GM21825 (cell line): ENCODE results near the gene FLAD1.

Source experiments
- ATAC-seq: cut with Tn5 transposase; IDR thresholded peaks from one replicate; pipeline ENCODE4 v1.9.1; 2021; ENCODE audit warnings: mild to moderate bottlenecking, moderate library complexity; ENCODE audit not compliant: unreplicated experiment

Gene FLAD1

GRCh38 chr1:155014709-155015508 is 31.8 kb downstream of the FLAD1 start:
- no peak for ATAC-seq

GRCh38 chr1:155015527-155016230 is 32.5 kb downstream of the FLAD1 start:
- ATAC-seq = no peak

GRCh38 chr1:155016231-155016831 is 33.2 kb downstream of the FLAD1 start:
- no peak for ATAC-seq

- peak; percentile 56 for ATAC-seq
Measured at GRCh38 chr1:155017041-155017945, 34.1 kb downstream of the FLAD1 start.

GRCh38 chr1:155017946-155018316 is 34.8 kb downstream of the FLAD1 start:
- ATAC-seq = no peak

GRCh38 chr1:155018617-155019348 is 35.6 kb downstream of the FLAD1 start:
- ATAC-seq = no peak

- no peak for ATAC-seq
Measured at GRCh38 chr1:155019377-155020245, 36.5 kb downstream of the FLAD1 start.

- ATAC-seq = no peak
Measured at GRCh38 chr1:155022136-155022926, 39.2 kb downstream of the FLAD1 start.

GRCh38 chr1:155022927-155023236 is 39.7 kb downstream of the FLAD1 start:
- no peak for ATAC-seq

GRCh38 chr1:155023627-155024026 is 40.5 kb downstream of the FLAD1 start:
- ATAC-seq = no peak

GRCh38 chr1:155024315-155024714 is 41.2 kb downstream of the FLAD1 start:
- ATAC-seq = no peak

GRCh38 chr1:155026154-155026553 is 43.0 kb downstream of the FLAD1 start:
- ATAC-seq = no peak

GRCh38 chr1:155026588-155026987 is 43.4 kb downstream of the FLAD1 start:
- ATAC-seq = no peak

- no peak for ATAC-seq
Measured at GRCh38 chr1:155029513-155030242, 46.5 kb downstream of the FLAD1 start.

GRCh38 chr1:155030243-155030795 is 47.2 kb downstream of the FLAD1 start:
- no peak for ATAC-seq

GRCh38 chr1:155030899-155031298 is 47.8 kb downstream of the FLAD1 start:
- ATAC-seq = no peak

- no peak for ATAC-seq
Measured at GRCh38 chr1:155032886-155033285, 49.7 kb downstream of the FLAD1 start.

- ATAC-seq = no peak
Measured at GRCh38 chr1:155033524-155033923, 50.4 kb downstream of the FLAD1 start, which contains the start of the genes DCST1 and DCST2. TSS of gene DCST1 (plus strand) at chr1:155033824. CDS start at chr1:155034037, 213 bp downstream. TSS of gene DCST2 (minus strand) at chr1:155033781. CDS start at chr1:155033701, 80 bp downstream.
